BLaER1 (cell line): ENCODE results near the gene TMED8.

ENCODE experiments used
- H3K27ac ChIP-seq: shearing (Covaris generic); formaldehyde crosslinking; 2 replicates; pipeline ENCODE4 v1.8.1; 2022
- H3K27me3 ChIP-seq: shearing (Covaris generic); formaldehyde crosslinking; 2 replicates; pipeline ENCODE4 v1.8.1; 2022
- H3K36me3 ChIP-seq: shearing (Covaris generic); formaldehyde crosslinking; 2 replicates; pipeline ENCODE4 v1.8.1; 2022
- H3K4me1 ChIP-seq: shearing (Covaris generic); formaldehyde crosslinking; 2 replicates; pipeline ENCODE4 v1.8.1; 2022
- H3K4me2 ChIP-seq: shearing (Covaris generic); formaldehyde crosslinking; 2 replicates; pipeline ENCODE4 v1.8.1; 2022
- H3K4me3 ChIP-seq: shearing (Covaris generic); formaldehyde crosslinking; 2 replicates; pipeline ENCODE4 v1.8.1; 2022
- H3K9ac ChIP-seq: shearing (Covaris generic); formaldehyde crosslinking; 2 replicates; pipeline ENCODE4 v1.8.1; 2022
- H3K9me3 ChIP-seq: shearing (Covaris generic); formaldehyde crosslinking; 2 replicates; pipeline ENCODE4 v1.8.1; 2022
- H4K20me1 ChIP-seq: shearing (Covaris generic); formaldehyde crosslinking; 2 replicates; pipeline ENCODE4 v1.8.1; 2022
- Cebpa-rat ChIP-seq: shearing (Covaris generic); IDR thresholded peaks from 2 replicates; pipeline ENCODE4 v1.8.1; 2022

Gene TMED8

DNA sequence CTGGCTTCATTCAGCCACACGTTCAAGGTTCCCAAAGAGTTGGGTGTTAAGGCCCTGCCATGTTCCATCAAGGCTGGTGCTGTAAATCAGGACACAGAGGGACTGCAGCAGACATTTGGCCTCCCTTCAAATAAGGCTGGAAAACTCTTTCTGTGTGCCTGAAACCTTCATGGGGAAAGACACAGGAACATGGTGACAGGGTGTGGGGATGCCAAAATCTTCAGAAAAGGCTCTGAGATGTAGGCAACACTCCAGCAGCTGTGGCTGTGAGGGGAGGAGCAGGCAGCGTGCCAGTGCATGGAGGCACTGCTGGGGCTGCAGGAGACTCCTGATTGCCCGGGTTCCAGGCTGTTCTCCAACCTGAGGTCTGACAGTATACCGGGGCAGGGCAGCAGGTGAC, 71.2 kb downstream of the TMED8 start:
- Histone ChIP-seq H3K27ac (no peak overlapping the region), H3K9me3 (no peaks in the 10 kb centered on the region), H3K4me1 (peaks cover 9% of the 10 kb centered on the region), H3K4me2 (no peak overlapping the region), H3K9ac (no peak overlapping the region), H3K27me3 (no peaks in the 10 kb centered on the region), H3K4me3 (no peak overlapping the region), H4K20me1 (no peaks in the 10 kb centered on the region), H3K36me3 (peaks cover 16% of the 10 kb centered on the region; the same call in 1 of the 2 replicates)
- no peak for TF ChIP-seq Cebpa-rat

GRCh38 chr14:77303417-77304156, 73.3 kb downstream of the TMED8 start:
- no peak overlapping the region for H3K9ac ChIP-seq
- H3K27me3 ChIP-seq: no peaks in the 10 kb centered on the region
- H3K4me3 ChIP-seq: no peak overlapping the region
- H3K27ac ChIP-seq: no peak overlapping the region
- no peaks in the 10 kb centered on the region for H3K9me3 ChIP-seq
- H3K4me1 ChIP-seq: no peaks in the 10 kb centered on the region
- peaks cover 18% of the 10 kb centered on the region; the same call in 1 of the 2 replicates for H3K36me3 ChIP-seq
- no peak for TF ChIP-seq Cebpa-rat
- no peak overlapping the region for H3K4me2 ChIP-seq
- no peaks in the 10 kb centered on the region for H4K20me1 ChIP-seq

DNA sequence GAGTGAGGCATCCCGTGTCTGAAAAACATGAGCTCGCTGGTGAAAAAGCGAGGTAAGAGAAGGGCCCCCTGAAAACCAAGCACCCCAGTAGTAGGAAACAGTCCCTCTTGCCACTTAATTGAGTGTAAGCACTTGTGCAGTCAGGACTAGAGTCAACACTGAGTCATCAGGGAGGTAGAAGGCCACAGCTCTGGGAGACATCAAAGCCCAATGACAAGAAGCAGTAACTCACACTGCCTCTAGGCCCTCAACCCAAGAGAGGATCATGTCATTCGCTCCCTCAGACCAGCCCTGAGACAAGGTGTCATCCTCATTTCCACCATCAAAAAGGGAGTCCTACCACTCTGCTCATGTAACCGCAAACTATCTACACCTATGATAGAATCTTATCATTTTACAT, 74.0 kb downstream of the TMED8 start:
- Histone ChIP-seq H3K4me3 (no peak overlapping the region), H3K9me3 (no peaks in the 10 kb centered on the region), H4K20me1 (no peaks in the 10 kb centered on the region), H3K4me2 (no peak overlapping the region), H3K27ac (no peak overlapping the region), H3K36me3 (peaks cover 25% of the 10 kb centered on the region; the same call in 1 of the 2 replicates), H3K9ac (no peak overlapping the region), H3K27me3 (no peaks in the 10 kb centered on the region), H3K4me1 (no peaks in the 10 kb centered on the region)
- no peak for TF ChIP-seq Cebpa-rat

GRCh38 chr14:77301103-77301502, 75.8 kb downstream of the TMED8 start:
- Histone ChIP-seq H3K27me3 (no peaks in the 10 kb centered on the region), H4K20me1 (no peaks in the 10 kb centered on the region), H3K4me3 (no peak overlapping the region), H3K9me3 (no peaks in the 10 kb centered on the region), H3K4me1 (no peaks in the 10 kb centered on the region), H3K4me2 (no peak overlapping the region), H3K36me3 (peaks cover 31% of the 10 kb centered on the region), H3K27ac (no peak overlapping the region), H3K9ac (no peak overlapping the region)
- no peak for TF ChIP-seq Cebpa-rat

GRCh38 chr14:77299771-77300170, 77.1 kb downstream of the TMED8 start:
- Histone ChIP-seq H3K4me2 (no peak overlapping the region), H3K9ac (no peak overlapping the region), H3K4me1 (no peaks in the 10 kb centered on the region), H3K9me3 (no peaks in the 10 kb centered on the region), H3K4me3 (no peak overlapping the region), H3K27me3 (no peaks in the 10 kb centered on the region), H3K27ac (no peak overlapping the region), H3K36me3 (peaks cover 30% of the 10 kb centered on the region), H4K20me1 (no peaks in the 10 kb centered on the region)
- TF ChIP-seq Cebpa-rat: no peak

GRCh38 chr14:77296906-77297305, 80.0 kb downstream of the TMED8 start:
- no peaks in the 10 kb centered on the region for H4K20me1 ChIP-seq
- H3K36me3 ChIP-seq: peaks cover 21% of the 10 kb centered on the region

DNA sequence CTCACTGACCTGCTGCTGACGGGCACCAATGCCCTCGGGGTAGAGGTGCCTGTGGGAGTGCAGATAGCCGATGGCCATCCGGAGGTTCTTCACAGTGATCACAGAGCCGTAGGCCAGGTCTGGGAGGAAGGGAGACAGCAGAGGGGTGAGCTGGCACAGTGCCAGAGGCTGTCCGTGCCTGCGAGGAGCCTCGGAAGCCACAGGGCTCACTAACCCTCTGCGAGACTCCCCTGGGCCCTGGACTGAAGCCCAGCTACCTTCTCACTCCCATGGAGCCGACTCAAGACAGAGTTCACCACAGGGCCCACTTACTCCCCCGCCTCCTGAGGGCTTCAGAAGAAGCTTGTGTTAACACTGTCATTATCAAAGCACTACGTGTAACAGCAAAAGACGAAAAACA, 80.7 kb downstream of the TMED8 start:
- H3K4me3 ChIP-seq: no peak overlapping the region
- H3K9ac ChIP-seq: no peak overlapping the region
- no peaks in the 10 kb centered on the region for H4K20me1 ChIP-seq
- H3K4me2 ChIP-seq: no peak overlapping the region
- H3K27ac ChIP-seq: no peak overlapping the region
- H3K9me3 ChIP-seq: no peaks in the 10 kb centered on the region
- no peaks in the 10 kb centered on the region for H3K27me3 ChIP-seq
- no peaks in the 10 kb centered on the region for H3K4me1 ChIP-seq
- peaks cover 21% of the 10 kb centered on the region for H3K36me3 ChIP-seq
- TF ChIP-seq Cebpa-rat: no peak

More at GRCh38 chr14:77296906-77297305, 80.0 kb downstream of the TMED8 start:
- no peak overlapping the region for H3K4me2 ChIP-seq
- H3K4me1 ChIP-seq: no peaks in the 10 kb centered on the region
- H3K4me3 ChIP-seq: no peak overlapping the region
- H3K9me3 ChIP-seq: no peaks in the 10 kb centered on the region
- H3K27me3 ChIP-seq: no peaks in the 10 kb centered on the region
- no peak overlapping the region for H3K9ac ChIP-seq
- TF ChIP-seq Cebpa-rat: no peak
- no peak overlapping the region for H3K27ac ChIP-seq

- Histone ChIP-seq H3K36me3 (peaks cover 14% of the 10 kb centered on the region), H3K27ac (no peak overlapping the region)
- TF ChIP-seq Cebpa-rat: no peak
Measured at GRCh38 chr14:77290705-77291104, 86.2 kb downstream of the TMED8 start.

DNA sequence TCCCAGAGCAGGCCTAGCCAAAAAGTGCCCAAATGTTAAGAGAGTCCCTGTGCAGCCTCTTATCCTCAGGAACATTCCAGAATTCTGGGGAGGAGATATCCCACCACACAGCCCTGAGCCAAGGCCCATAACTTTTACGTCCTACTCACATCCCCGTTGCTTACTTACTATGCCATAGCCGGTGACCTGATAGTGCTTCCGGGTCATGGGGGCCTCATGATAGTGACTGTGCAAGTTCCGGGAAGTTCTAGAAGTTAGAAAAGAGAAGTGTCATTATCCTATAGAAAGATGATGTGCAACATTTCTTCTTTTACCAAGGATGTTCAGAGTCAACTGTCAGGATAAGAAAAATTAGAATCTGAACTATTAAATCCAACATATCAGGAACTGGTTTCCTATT, 90.3 kb downstream of the TMED8 start:
- Histone ChIP-seq H3K27ac (no peak overlapping the region), H3K36me3 (peaks cover 38% of the 10 kb centered on the region)

More at GRCh38 chr14:77290705-77291104, 86.2 kb downstream of the TMED8 start:
- Histone ChIP-seq H3K4me1 (no peaks in the 10 kb centered on the region), H4K20me1 (no peaks in the 10 kb centered on the region), H3K4me2 (no peak overlapping the region), H3K4me3 (no peak overlapping the region), H3K9ac (no peak overlapping the region), H3K9me3 (no peaks in the 10 kb centered on the region), H3K27me3 (no peaks in the 10 kb centered on the region)

More for the DNA sequence above, 90.3 kb downstream of the TMED8 start:
- Histone ChIP-seq H3K4me3 (no peak overlapping the region), H3K27me3 (no peaks in the 10 kb centered on the region), H3K9me3 (no peaks in the 10 kb centered on the region), H3K9ac (no peak overlapping the region), H3K4me2 (no peak overlapping the region), H3K4me1 (no peaks in the 10 kb centered on the region), H4K20me1 (no peaks in the 10 kb centered on the region)
- no peak for TF ChIP-seq Cebpa-rat
